OCI-LY1 (cell line): ENCODE data around the gene PRAMEF15.
"Not testable (repeated sequence)": the region's sequence is repeated elsewhere in the genome, so short reads cannot be mapped to it uniquely, and the experiment has no call there.

Experiments
- CTCF ChIP-seq: fragments of 200-600 bp; sonication (generic), shearing (Covaris generic); IDR thresholded peaks from 2 replicates; pipeline ENCODE4 v1.5.1; 2017; ENCODE audit warnings: mild to moderate bottlenecking, antibody characterized with exemption, low read length, moderate library complexity, mixed read lengths
- EZH2 ChIP-seq: fragments of 200-600 bp; sonication (generic), shearing (Covaris generic); IDR thresholded peaks from 2 replicates; pipeline ENCODE4 v1.8.0; 2017; ENCODE audit warnings: borderline replicate concordance, mixed run types, mild to moderate bottlenecking, antibody characterized with exemption, low read length, moderate library complexity, mixed read lengths

- not testable (repeated sequence) for TF ChIP-seq CTCF, EZH2
These were observed 39.1 kb downstream of the PRAMEF15 start for GRCh38 chr1:13354475-13354874.
